Nephron (organoid): ENCODE measurements around the gene CRIP3.
A peak's percentile ranks its signal among the peaks of the same experiment; 100 is the strongest.

Experiments
- H3K27ac Mint-ChIP-seq, 3 experiments: 2 replicates each; pipeline ENCODE4 v1.8.0; 2020; ENCODE audit warnings: mixed read lengths in 3 of 3, mild to moderate bottlenecking in 2 of 3, moderate library complexity in 1 of 3
- H3K27me3 Mint-ChIP-seq: 2 replicates; pipeline ENCODE4 v1.8.0; 2021; ENCODE audit warnings: low read depth, mild to moderate bottlenecking, moderate library complexity, mixed read lengths
- H3K36me3 Mint-ChIP-seq: 2 replicates; pipeline ENCODE4 v1.8.0; 2020; ENCODE audit warnings: low read depth, mixed read lengths
- H3K4me1 Mint-ChIP-seq: 2 replicates; pipeline ENCODE4 v1.8.0; 2020; ENCODE audit warnings: mixed read lengths
- H3K4me3 Mint-ChIP-seq, 3 experiments: 2 replicates each; pipeline ENCODE4 v1.8.0; 2020; ENCODE audit warnings: mild to moderate bottlenecking in 3 of 3, mixed read lengths in 3 of 3, moderate library complexity in 2 of 3
- H3K9me3 Mint-ChIP-seq: 2 replicates; pipeline ENCODE4 v1.8.0; 2020; ENCODE audit warnings: mixed read lengths
- CTCF ChIP-seq, 3 experiments: fragments of 200-600 bp; sonication (generic); IDR thresholded peaks; one replicate each; pipeline ENCODE4 v1.5.0; 2021; ENCODE audit warnings: antibody characterized with exemption in 3 of 3; ENCODE audit not compliant: unreplicated experiment in 3 of 3

CRIP3 gene

GRCh38 chr6:43293698-43294097 is 14.9 kb downstream of the CRIP3 start:
- H3K4me1 Mint-ChIP-seq = no peaks in the 10 kb centered on the region
- H3K27me3 Mint-ChIP-seq = peaks cover 7% of the 10 kb centered on the region
- H3K36me3 Mint-ChIP-seq = no peaks in the 10 kb centered on the region
- H3K9me3 Mint-ChIP-seq = no peaks in the 10 kb centered on the region
- no peak for TF ChIP-seq CTCF (IDR thresholded peaks at IDR 0.05; ENCODE audit: unreplicated experiment in 3 of 3)
- no peak overlapping the region for H3K4me3 Mint-ChIP-seq
- no peak overlapping the region for H3K27ac Mint-ChIP-seq

- Mint-ChIP-seq H3K27ac (no peak overlapping the region), H3K36me3 (no peaks in the 10 kb centered on the region), H3K27me3 (peaks cover 7% of the 10 kb centered on the region), H3K4me1 (no peaks in the 10 kb centered on the region), H3K4me3 (no peak overlapping the region), H3K9me3 (no peaks in the 10 kb centered on the region)
- TF ChIP-seq CTCF (IDR thresholded peaks at IDR 0.05; ENCODE audit: unreplicated experiment in 3 of 3) = no peak
Measured at GRCh38 chr6:43292763-43293318, 15.8 kb downstream of the CRIP3 start.

- no peak for TF ChIP-seq CTCF (IDR thresholded peaks at IDR 0.05; ENCODE audit: unreplicated experiment in 3 of 3)
- H3K9me3 Mint-ChIP-seq = no peaks in the 10 kb centered on the region
- H3K36me3 Mint-ChIP-seq = no peaks in the 10 kb centered on the region
- no peaks in the 10 kb centered on the region for H3K4me1 Mint-ChIP-seq
- no peak overlapping the region for H3K27ac Mint-ChIP-seq
- H3K4me3 Mint-ChIP-seq = no peak overlapping the region
- peaks cover 7% of the 10 kb centered on the region for H3K27me3 Mint-ChIP-seq
Measured at GRCh38 chr6:43292341-43292740, 16.3 kb downstream of the CRIP3 start.

GRCh38 chr6:43291708-43292107 is 16.9 kb downstream of the CRIP3 start:
- Mint-ChIP-seq H3K4me1 (no peaks in the 10 kb centered on the region), H3K9me3 (no peaks in the 10 kb centered on the region)

GRCh38 chr6:43290905-43291355 is 17.7 kb downstream of the CRIP3 start:
- TF ChIP-seq CTCF (IDR thresholded peaks at IDR 0.05; ENCODE audit: unreplicated experiment in 3 of 3) = no peak
- peak overlapping the region in 2 of 3 experiments; percentile 0 to 43 for H3K27ac Mint-ChIP-seq
- peaks cover 14% of the 10 kb centered on the region for H3K27me3 Mint-ChIP-seq
- no peaks in the 10 kb centered on the region for H3K9me3 Mint-ChIP-seq
- no peak overlapping the region for H3K4me3 Mint-ChIP-seq
- no peaks in the 10 kb centered on the region for H3K4me1 Mint-ChIP-seq
- H3K36me3 Mint-ChIP-seq = no peaks in the 10 kb centered on the region

More at GRCh38 chr6:43291708-43292107, 16.9 kb downstream of the CRIP3 start:
- Mint-ChIP-seq H3K36me3 (no peaks in the 10 kb centered on the region), H3K27ac (no peak overlapping the region), H3K27me3 (peaks cover 13% of the 10 kb centered on the region), H3K4me3 (no peak overlapping the region)
- no peak for TF ChIP-seq CTCF (IDR thresholded peaks at IDR 0.05; ENCODE audit: unreplicated experiment in 3 of 3)

- TF ChIP-seq CTCF (IDR thresholded peaks at IDR 0.05; ENCODE audit: unreplicated experiment in 3 of 3) = no peak
- Mint-ChIP-seq H3K27me3 (peaks cover 19% of the 10 kb centered on the region), H3K27ac (peak overlapping the region in 2 of 3 experiments; percentile 0 to 43), H3K4me3 (no peak overlapping the region), H3K4me1 (no peaks in the 10 kb centered on the region), H3K9me3 (no peaks in the 10 kb centered on the region), H3K36me3 (no peaks in the 10 kb centered on the region)
Measured at GRCh38 chr6:43290339-43290904, 18.2 kb downstream of the CRIP3 start.
